Kidney epithelial cell (primary cell): Measurements from ENCODE around the gene TENM3. TPM values are rescaled to one million over a fixed set of nuclear protein-coding genes. Genes with fewer than 3 reads are reported as not detected.

ENCODE experiments used
- DNase-seq: peaks from one replicate; pipeline ENCODE4 v3.0.0-alpha.2; 2010; ENCODE audit warnings: low read depth
- H3K27me3 ChIP-seq: 2 replicates; pipeline ENCODE4 v1.6.0; 2011; ENCODE audit warnings: low read length; ENCODE audit not compliant: control insufficient read depth, insufficient read depth
- H3K36me3 ChIP-seq: 2 replicates; pipeline ENCODE4 v1.5.1; 2011; ENCODE audit warnings: low read length; ENCODE audit not compliant: control insufficient read depth, insufficient read depth
- H3K4me3 ChIP-seq: 2 replicates; pipeline ENCODE4 v1.5.1; 2011; ENCODE audit warnings: low read depth, mild to moderate bottlenecking, control low read depth, low read length
- total RNA-seq: library from RNA; depleted of rRNA; stranded (reverse); fragments of >200 nt; gene quantifications from 2 replicates; pipeline ENCODE4 v1.2.3, GENCODE V29; 2015
- TF ChIP-seq, protein P1 (sequence below): IDR thresholded peaks from 2 replicates; pipeline ENCODE4 v1.5.1; 2011; ENCODE audit warnings: mild to moderate bottlenecking, moderate library complexity, low read length, control low read depth, inconsistent platforms; ENCODE audit not compliant: insufficient read depth, poor library complexity, severe bottlenecking

Gene TENM3
- total RNA-seq, 1 donor from 2014 or later, result 11.2 TPM

GRCh38 chr4:182778222-182778982 is 535.2 kb downstream of the TENM3 start:
- TF ChIP-seq, protein P1, sequence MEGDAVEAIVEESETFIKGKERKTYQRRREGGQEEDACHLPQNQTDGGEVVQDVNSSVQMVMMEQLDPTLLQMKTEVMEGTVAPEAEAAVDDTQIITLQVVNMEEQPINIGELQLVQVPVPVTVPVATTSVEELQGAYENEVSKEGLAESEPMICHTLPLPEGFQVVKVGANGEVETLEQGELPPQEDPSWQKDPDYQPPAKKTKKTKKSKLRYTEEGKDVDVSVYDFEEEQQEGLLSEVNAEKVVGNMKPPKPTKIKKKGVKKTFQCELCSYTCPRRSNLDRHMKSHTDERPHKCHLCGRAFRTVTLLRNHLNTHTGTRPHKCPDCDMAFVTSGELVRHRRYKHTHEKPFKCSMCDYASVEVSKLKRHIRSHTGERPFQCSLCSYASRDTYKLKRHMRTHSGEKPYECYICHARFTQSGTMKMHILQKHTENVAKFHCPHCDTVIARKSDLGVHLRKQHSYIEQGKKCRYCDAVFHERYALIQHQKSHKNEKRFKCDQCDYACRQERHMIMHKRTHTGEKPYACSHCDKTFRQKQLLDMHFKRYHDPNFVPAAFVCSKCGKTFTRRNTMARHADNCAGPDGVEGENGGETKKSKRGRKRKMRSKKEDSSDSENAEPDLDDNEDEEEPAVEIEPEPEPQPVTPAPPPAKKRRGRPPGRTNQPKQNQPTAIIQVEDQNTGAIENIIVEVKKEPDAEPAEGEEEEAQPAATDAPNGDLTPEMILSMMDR, result no peak
- Histone ChIP-seq H3K27me3 (no peaks in the 10 kb centered on the region), H3K36me3 (no peaks in the 10 kb centered on the region), H3K4me3 (no peak overlapping the region)
- no peak for DNase-seq

DNA sequence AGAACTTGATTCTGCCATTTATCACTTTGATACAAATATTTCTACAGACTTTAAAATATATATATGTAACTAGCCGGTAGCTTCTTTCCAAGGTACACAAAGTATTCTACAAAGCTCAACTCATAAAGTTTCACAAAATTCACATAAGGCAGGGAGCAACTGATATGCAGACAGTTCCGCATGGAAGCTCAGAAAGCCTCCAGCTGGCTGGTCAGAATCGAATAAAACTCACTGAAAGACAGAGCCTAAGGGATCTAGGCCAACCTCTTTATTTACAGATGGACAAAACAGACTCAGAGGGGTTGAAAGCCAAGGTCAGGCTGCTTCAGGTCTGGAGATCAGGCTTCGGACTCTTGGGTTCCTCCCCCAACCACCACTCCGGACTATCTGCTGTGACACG is 543.8 kb downstream of the TENM3 start:
- DNase-seq, result no peak
- TF ChIP-seq, protein P1, result no peak
- H3K27me3 ChIP-seq, result no peaks in the 10 kb centered on the region
- H3K4me3 ChIP-seq, result no peak overlapping the region
- no peaks in the 10 kb centered on the region for H3K36me3 ChIP-seq

GRCh38 chr4:182788201-182788600 is 545.0 kb downstream of the TENM3 start:
- Histone ChIP-seq H3K27me3 (no peaks in the 10 kb centered on the region), H3K4me3 (no peak overlapping the region)
- TF ChIP-seq, protein P1, result no peak

DNA sequence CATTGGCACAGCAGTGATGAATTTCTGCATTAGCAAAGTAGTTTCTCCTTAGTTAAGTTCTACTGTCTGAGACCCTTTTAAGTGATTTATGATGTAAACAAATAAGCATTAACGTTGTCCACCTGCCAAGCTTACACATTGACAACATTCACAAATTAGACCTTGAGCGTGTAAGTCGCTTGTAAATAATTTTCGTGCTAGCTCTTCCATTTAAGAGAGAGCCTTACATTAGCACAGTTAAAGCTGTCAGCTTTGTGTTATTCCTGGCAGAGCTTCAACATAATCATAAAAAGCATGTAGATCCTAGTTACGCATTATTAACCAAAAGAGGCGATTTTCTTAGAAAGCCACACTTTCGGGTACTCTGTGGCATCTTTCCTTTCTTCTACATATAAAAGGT is 546.3 kb downstream of the TENM3 start:
- Histone ChIP-seq H3K4me3 (no peak overlapping the region), H3K36me3 (no peaks in the 10 kb centered on the region), H3K27me3 (no peaks in the 10 kb centered on the region)
- no peak for DNase-seq
- TF ChIP-seq, protein P1, result no peak

More at GRCh38 chr4:182788201-182788600, 545.0 kb downstream of the TENM3 start:
- DNase-seq, result no peak
- H3K36me3 ChIP-seq, result no peaks in the 10 kb centered on the region

- DNase-seq, result no peak
- no peaks in the 10 kb centered on the region for H3K27me3 ChIP-seq
- TF ChIP-seq, protein P1, result no peak
- no peak overlapping the region for H3K4me3 ChIP-seq
- H3K36me3 ChIP-seq, result peaks cover 2% of the 10 kb centered on the region
Observed at GRCh38 chr4:182795446-182796238, 552.4 kb downstream of the TENM3 start.
